Psoas muscle (tissue), 8 donors: ENCODE measurements around the gene C6orf62. TPM values are rescaled to one million over a fixed set of nuclear protein-coding genes. Genes with fewer than 3 reads are reported as not detected.

ENCODE experiments used
- ATAC-seq, 4 donors: fragments of 200-7000 bp; cut with Tn5 transposase; one replicate each; pipeline ENCODE4 v1.9.1; 2020; ENCODE audit warnings: moderate library complexity in 3 of 4, mild to moderate bottlenecking in 2 of 4
- DNase-seq, 2 donors: peaks; one replicate each; pipeline ENCODE4 v3.0.0-alpha.2; 2020
- H3K27ac ChIP-seq: fragments of 200-600 bp; one replicate; pipeline ENCODE4 v1.8.0; 2022
- H3K27me3 ChIP-seq, 3 donors: fragments of 200-600 bp in 1 of 3; one replicate each; pipeline versions ENCODE4 v1.6.1 to v1.8.0; 2013 to 2022; ENCODE audit warnings: low read length in 2 of 3, mild to moderate bottlenecking in 2 of 3, moderate library complexity in 1 of 3; ENCODE audit not compliant: insufficient read depth in 3 of 3
- H3K36me3 ChIP-seq, 2 donors: fragments of 200-600 bp in 1 of 2; one replicate each; pipeline versions ENCODE4 v1.6.1 to v1.8.0; 2013 to 2022; ENCODE audit warnings: low read depth in 1 of 2, mild to moderate bottlenecking in 1 of 2, moderate library complexity in 1 of 2; ENCODE audit not compliant: insufficient read depth in 1 of 2
- H3K4me1 ChIP-seq: fragments of 200-600 bp; one replicate; pipeline ENCODE4 v1.8.0; 2022
- H3K4me3 ChIP-seq: fragments of 200-600 bp; one replicate; pipeline ENCODE4 v1.8.0; 2022; ENCODE audit warnings: mild to moderate bottlenecking
- H3K9me3 ChIP-seq: fragments of 200-600 bp; one replicate; pipeline ENCODE4 v1.8.0; 2022
- CTCF ChIP-seq: fragments of 200-600 bp; IDR thresholded peaks from one replicate; pipeline ENCODE4 v1.8.0; 2022; ENCODE audit warnings: antibody characterized with exemption
- WGBS, 3 donors: extraction: QIAGEN DNeasy Blood & Tissue Kit; methylation state at CpG; one replicate each; pipeline versions ENCODE4 v1.1.6 to v1.1.7; 2013; 5-methylcytosine and 5-hydroxymethylcytosine counted together
- intact Hi-C, 2 donors: fragments of 100-400 bp; cut with DNase I; formaldehyde crosslinking; loops; one replicate each; pipeline versions ENCODE4 v1.11.0 to v1.14.2; 2022
- polyA plus RNA-seq, 3 donors: library from polyadenylated mRNA; stranded (reverse); fragments of 200-250 nt; gene quantifications; one replicate each; pipeline ENCODE4 v1.2.3, GENCODE V29; 2013
- total RNA-seq, 4 donors: library from RNA; stranded (reverse); fragmentation: NEBNext Ultra II Directional in 2 of 4; extraction: Animal tissue kit (Norgen Biotek cat#: 25700) in 2 of 4; gene quantifications; one replicate each; pipeline versions ENCODE4 v1.2.1 to v1.2.4, GENCODE V29; 2021 to 2023
- donor health status: healthy with polysubstance abuse.
- donor health status: DM: no; HTN: no; CAD: no; lungs with moderate emphysema.
- donor health status: Bipolar disorder and iron deficiency.
- donor health status: healthy.
- donor health status: DM: yes; HTN: yes; CAD: no.
- donor health status: DM: no; HTN: no; CAD: no.
- donor health status: DM: no; HTN: no; CAD: no.
- donor health status: DM: yes; HTN: yes; CAD: no.

The C6orf62 gene
- total and polyA plus RNA-seq, 7 donors, result 23.9 to 57.2 (median 45.7) TPM

DNA sequence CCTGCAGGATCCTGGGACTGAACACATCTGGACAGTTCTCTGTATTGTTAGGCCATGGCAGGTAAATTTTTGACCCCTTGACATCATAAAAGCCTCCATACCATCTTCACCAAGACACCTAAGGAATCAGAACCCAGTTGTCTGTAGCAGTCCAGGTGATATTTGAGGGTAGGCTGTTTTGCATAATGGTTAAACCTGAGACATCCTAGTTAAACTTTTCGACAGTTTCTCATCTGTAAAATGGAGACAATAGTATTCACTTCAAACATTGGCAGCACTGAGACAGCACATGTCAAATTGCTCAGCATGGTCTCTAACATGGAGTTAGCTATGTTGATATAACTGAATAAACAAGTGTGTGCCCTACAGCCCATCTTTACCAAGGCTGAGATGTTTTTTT lies 24.8 kb downstream of the C6orf62 start:
- no peaks in the 10 kb centered on the region for H3K27me3 ChIP-seq
- no peaks in the 10 kb centered on the region for H3K4me1 ChIP-seq
- H3K9me3 ChIP-seq, result no peaks in the 10 kb centered on the region
- DNase-seq (no peak), ATAC-seq (no peak)
- 89 to 96% (median 94%) methylated on average over 1 of the region's 1 CpG for WGBS, 3 donors
- no peak for TF ChIP-seq CTCF
- intact Hi-C loops, result loop anchor here (1.0 to 5.0 kb wide), 2 partner anchors 112 to 113 kb away; no protein-coding TSS in a partner anchor
- no peak overlapping the region for H3K27ac ChIP-seq
- H3K4me3 ChIP-seq, result no peak overlapping the region
- H3K36me3 ChIP-seq, result peaks cover 0 to 16% of the 10 kb centered on the region in 2 donors

DNA sequence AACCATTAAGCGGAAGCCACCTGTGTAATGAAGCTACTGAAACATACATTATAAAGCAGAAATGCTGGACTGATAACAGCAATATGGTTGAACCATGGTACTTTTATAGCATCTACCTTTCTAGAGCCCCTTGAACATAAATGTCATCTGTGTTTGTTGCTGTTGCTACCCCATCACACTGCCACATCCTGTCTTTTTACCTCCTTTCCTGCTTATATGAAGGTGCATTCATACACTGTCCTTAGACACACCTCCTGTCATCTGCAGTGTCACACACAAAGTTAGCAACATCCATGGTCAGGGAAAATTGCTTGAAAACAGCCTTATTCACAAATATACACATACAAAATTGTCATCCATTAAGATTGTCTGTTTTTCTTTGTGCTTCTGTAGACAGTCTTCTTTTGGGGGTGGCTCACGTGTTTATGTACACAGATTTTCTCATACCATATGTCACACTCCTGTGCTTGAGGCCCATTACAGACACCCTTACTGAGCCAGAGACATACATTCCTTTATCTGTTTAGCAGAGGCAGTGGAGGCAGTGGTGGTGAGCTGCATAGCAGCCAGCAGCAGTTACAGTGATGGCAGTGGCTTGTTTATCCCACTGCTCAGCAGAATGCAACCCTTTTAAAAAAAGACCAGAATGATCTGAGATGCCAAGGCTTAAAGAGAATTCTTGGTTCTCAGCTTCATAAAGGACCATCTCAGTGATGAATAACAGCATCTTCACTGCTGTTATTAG lies 25.9 kb downstream of the C6orf62 start:
- intact Hi-C loops, result loop anchor here in 1 of 2 donors (5.0 kb wide), 1 partner anchor 111 kb away; no protein-coding TSS in a partner anchor
- 92 to 97% (median 95%) methylated on average over 2 of the region's 2 CpGs for WGBS, 3 donors
- ATAC-seq, result no peak

DNA sequence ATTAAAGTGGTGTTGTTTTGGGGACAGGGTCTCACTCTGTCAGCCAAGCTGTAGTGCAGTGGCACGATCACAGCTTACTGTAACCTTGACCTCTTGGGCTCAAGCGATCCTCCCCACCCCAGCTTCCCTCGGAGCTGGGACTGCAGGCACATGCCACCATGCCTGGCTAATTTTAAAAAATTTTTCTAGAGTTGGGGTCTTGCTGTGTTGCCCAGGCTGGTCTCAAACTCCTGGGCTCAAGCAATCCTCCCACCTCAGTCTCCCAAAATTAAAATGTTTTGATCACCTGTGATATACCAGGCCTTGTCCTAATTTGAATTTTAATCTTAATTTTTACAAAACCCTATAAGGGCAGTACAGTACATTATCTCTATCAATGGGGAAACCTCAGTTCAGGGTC lies 26.5 kb downstream of the C6orf62 start:
- no peak for TF ChIP-seq CTCF
- Histone ChIP-seq H3K4me3 (no peak overlapping the region), H3K4me1 (no peaks in the 10 kb centered on the region), H3K9me3 (no peaks in the 10 kb centered on the region), H3K27me3 (no peaks in the 10 kb centered on the region), H3K27ac (no peak overlapping the region), H3K36me3 (peaks cover 0 to 7% of the 10 kb centered on the region in 2 donors)
- WGBS, 3 donors, result 66 to 75% (median 71%) methylated on average over 3 of the region's 3 CpGs
- DNase-seq, result no peak
- intact Hi-C loops, result loop anchor here in 1 of 2 donors (5.0 kb wide), 1 partner anchor 110 kb away; no protein-coding TSS in a partner anchor
- no peak for ATAC-seq

More for the DNA sequence above, 25.9 kb downstream of the C6orf62 start:
- Histone ChIP-seq H3K4me1 (no peaks in the 10 kb centered on the region), H3K27me3 (no peaks in the 10 kb centered on the region), H3K9me3 (no peaks in the 10 kb centered on the region), H3K4me3 (no peak overlapping the region), H3K27ac (no peak overlapping the region), H3K36me3 (peaks cover 0 to 8% of the 10 kb centered on the region in 2 donors)
- DNase-seq, result no peak
- TF ChIP-seq CTCF, result no peak

DNA sequence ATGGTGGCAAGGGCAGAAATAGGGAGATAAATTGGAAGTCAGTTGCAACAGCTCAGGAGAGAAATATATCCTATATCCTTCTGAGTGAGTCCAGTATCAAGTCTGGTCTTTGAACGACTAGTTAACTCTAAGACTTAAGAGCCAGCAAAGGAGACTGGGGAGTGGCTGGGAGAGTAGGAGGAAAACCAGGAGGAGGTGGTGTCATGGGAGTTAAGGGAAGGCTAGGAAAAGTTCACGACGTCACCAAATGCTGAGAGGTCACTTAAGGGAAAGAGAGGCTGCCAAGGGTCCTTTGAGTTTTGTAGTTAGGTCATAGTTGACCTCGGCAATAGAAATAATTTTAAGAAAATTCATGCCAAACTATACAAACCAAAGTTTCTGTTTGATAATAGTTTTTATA lies 27.0 kb downstream of the C6orf62 start:
- DNase-seq, result no peak
- no peak overlapping the region for H3K27ac ChIP-seq

More for the DNA sequence above, 27.0 kb downstream of the C6orf62 start:
- intact Hi-C loops, result loop anchor here in 1 of 2 donors (5.0 kb wide), 1 partner anchor 110 kb away; no protein-coding TSS in a partner anchor
- H3K27me3 ChIP-seq, result no peaks in the 10 kb centered on the region
- no peak for ATAC-seq
- peaks cover 0 to 7% of the 10 kb centered on the region in 2 donors for H3K36me3 ChIP-seq
- H3K4me1 ChIP-seq, result no peaks in the 10 kb centered on the region
- no peak for TF ChIP-seq CTCF
- WGBS, 3 donors, result 24 to 46% (median 33%) methylated on average over 4 of the region's 4 CpGs
- no peak overlapping the region for H3K4me3 ChIP-seq
- no peaks in the 10 kb centered on the region for H3K9me3 ChIP-seq
